GM19452 (cell line): ENCODE measurements around the gene TSPEAR.
"Not testable (repeated sequence)": the region's sequence is repeated elsewhere in the genome, so short reads cannot be mapped to it uniquely, and the experiment has no call there.

Source experiments
- ATAC-seq: cut with Tn5 transposase; IDR thresholded peaks from one replicate; pipeline ENCODE4 v1.9.1; 2021; ENCODE audit not compliant: unreplicated experiment

Gene TSPEAR

GRCh38 chr21:44574457-44575306 is 136.7 kb downstream of the TSPEAR start:
- ATAC-seq, result no peak

GRCh38 chr21:44573630-44574456 is 137.5 kb downstream of the TSPEAR start, which contains the start of gene KRTAP10-4:
Gene KRTAP10-4 (plus strand): TSS chr21:44573729. CDS start chr21:44573759, 30 bp downstream.
- not testable (repeated sequence) for ATAC-seq

- no peak for ATAC-seq
Observed at GRCh38 chr21:44572959-44573583, 138.3 kb downstream of the TSPEAR start.

GRCh38 chr21:44571844-44572782 is 139.3 kb downstream of the TSPEAR start:
- no peak for ATAC-seq

- no peak for ATAC-seq
Observed at GRCh38 chr21:44571296-44571695, 140.1 kb downstream of the TSPEAR start.

GRCh38 chr21:44569861-44570517 is 141.4 kb downstream of the TSPEAR start:
- ATAC-seq, result no peak

GRCh38 chr21:44568667-44569556 is 142.5 kb downstream of the TSPEAR start:
- no peak for ATAC-seq

- ATAC-seq, result no peak
Observed at GRCh38 chr21:44568261-44568660, 143.1 kb downstream of the TSPEAR start.

GRCh38 chr21:44567481-44568171 is 143.7 kb downstream of the TSPEAR start:
- ATAC-seq, result no peak

GRCh38 chr21:44566403-44566802 is 145.0 kb downstream of the TSPEAR start:
- ATAC-seq, result no peak

GRCh38 chr21:44564886-44565598 is 146.3 kb downstream of the TSPEAR start:
- ATAC-seq, result no peak

- no peak for ATAC-seq
Observed at GRCh38 chr21:44564099-44564498, 147.3 kb downstream of the TSPEAR start.

GRCh38 chr21:44558695-44559094 is 152.7 kb downstream of the TSPEAR start, which contains the start of gene KRTAP10-3:
Gene KRTAP10-3 (minus strand): TSS chr21:44558795. CDS start chr21:44558715, 80 bp downstream.
- no peak for ATAC-seq

- not testable (repeated sequence) for ATAC-seq
Observed at GRCh38 chr21:44558329-44558675, 153.1 kb downstream of the TSPEAR start.

GRCh38 chr21:44557491-44558328 is 153.7 kb downstream of the TSPEAR start:
- ATAC-seq, result no peak

- ATAC-seq, result no peak
Observed at GRCh38 chr21:44556879-44557278, 154.5 kb downstream of the TSPEAR start.
